Progenitor cell of endocrine pancreas (in vitro differentiated cells): Measurements from ENCODE around the gene ASTN1. TPM values are rescaled to one million over a fixed set of nuclear protein-coding genes. Genes with fewer than 3 reads are reported as not detected.
A peak's percentile ranks its signal among the peaks of the same experiment; 100 is the strongest.

Experiments
- DNase-seq: peaks from one replicate; pipeline ENCODE4 v3.0.0; 2021; ENCODE audit warnings: low spot score; ENCODE audit not compliant: unreplicated experiment
- H3K27ac Mint-ChIP-seq: 2 replicates; pipeline ENCODE4 v1.8.0; 2021; ENCODE audit warnings: mild to moderate bottlenecking, moderate library complexity, mixed read lengths
- H3K27me3 Mint-ChIP-seq: 2 replicates; pipeline ENCODE4 v1.8.0; 2021; ENCODE audit warnings: mixed read lengths
- H3K36me3 Mint-ChIP-seq: 2 replicates; pipeline ENCODE4 v1.8.0; 2022; ENCODE audit warnings: mixed read lengths; ENCODE audit not compliant: insufficient read depth
- H3K4me1 Mint-ChIP-seq: 2 replicates; pipeline ENCODE4 v1.8.0; 2021; ENCODE audit warnings: low read depth, mixed read lengths
- H3K4me3 Mint-ChIP-seq: 2 replicates; pipeline ENCODE4 v1.8.0; 2021; ENCODE audit warnings: low read depth, mild to moderate bottlenecking, moderate library complexity, mixed read lengths
- H3K9me3 Mint-ChIP-seq: 2 replicates; pipeline ENCODE4 v1.8.0; 2021; ENCODE audit warnings: low read depth, mixed read lengths
- CTCF ChIP-seq: fragments of 200-600 bp; sonication (generic); IDR thresholded peaks from one replicate; pipeline ENCODE4 v1.5.0; 2021; ENCODE audit warnings: antibody characterized with exemption, mild to moderate bottlenecking; ENCODE audit not compliant: unreplicated experiment
- long read RNA-seq: library from polyadenylated mRNA; unstranded; transcript quantifications from one replicate; pipeline ENCODE4 v2.0.0, GENCODE V29; 2020
- total RNA-seq: library from RNA; stranded (reverse); gene quantifications from 2 replicates; pipeline ENCODE4 v1.2.1, GENCODE V29; 2021

The ASTN1 gene
- total RNA-seq, result 0.51 and 0.72 TPM in 2 replicates
- long read RNA-seq, partial matches to known transcripts, result 1 of 1 reads
- long read RNA-seq, other reads (novel, unspliced or antisense), result 0 of 1 reads

- no peaks in the 10 kb centered on the region for H3K36me3 Mint-ChIP-seq
- TF ChIP-seq CTCF, result no peak
- H3K4me1 Mint-ChIP-seq, result peaks cover 3% of the 10 kb centered on the region
- peaks cover 59% of the 10 kb centered on the region for H3K27me3 Mint-ChIP-seq
- H3K9me3 Mint-ChIP-seq, result no peaks in the 10 kb centered on the region
- DNase-seq, result no peak
- H3K4me3 Mint-ChIP-seq, result peak within 1 kb of the TSS; percentile 69
- no peak within 1 kb of the TSS for H3K27ac Mint-ChIP-seq
Measured at GRCh38 chr1:177164380-177165068, at the start of gene ASTN1. TSS of gene ASTN1 (minus strand) at chr1:177164712. CDS start at chr1:177164676, 36 bp downstream.

- peaks cover 15% of the 10 kb centered on the region for H3K4me1 Mint-ChIP-seq
- no peak overlapping the region for H3K27ac Mint-ChIP-seq
- peaks cover 6% of the 10 kb centered on the region for H3K9me3 Mint-ChIP-seq
- no peak overlapping the region for H3K4me3 Mint-ChIP-seq
- H3K36me3 Mint-ChIP-seq, result no peaks in the 10 kb centered on the region
- no peak for DNase-seq
- H3K27me3 Mint-ChIP-seq, result no peaks in the 10 kb centered on the region
- no peak for TF ChIP-seq CTCF
Measured at GRCh38 chr1:177211231-177211630, 46.7 kb upstream of the ASTN1 start.

DNA sequence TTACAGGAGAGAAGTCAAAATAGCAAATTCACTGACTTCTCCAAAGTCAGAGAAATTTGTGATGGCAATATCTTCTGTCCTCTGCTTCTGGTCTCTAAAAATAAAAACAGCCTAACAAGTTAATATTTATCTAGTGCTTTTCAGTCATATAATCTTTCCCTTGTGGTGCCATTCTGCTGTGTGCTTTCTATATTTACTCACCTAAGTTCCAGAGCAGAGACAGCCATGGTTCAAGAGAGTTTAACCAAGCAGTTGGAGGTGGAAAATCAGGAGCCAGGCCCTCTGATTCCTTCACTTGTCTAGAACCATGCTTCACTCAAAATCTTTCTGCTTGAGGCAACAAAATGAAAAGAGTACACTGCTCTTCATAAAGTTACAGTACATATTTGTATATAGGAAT is 45.6 kb upstream of the ASTN1 start:
- no peak for DNase-seq
- Mint-ChIP-seq H3K27ac (no peak overlapping the region), H3K36me3 (no peaks in the 10 kb centered on the region), H3K9me3 (peaks cover 2% of the 10 kb centered on the region), H3K4me1 (peaks cover 15% of the 10 kb centered on the region), H3K27me3 (no peaks in the 10 kb centered on the region), H3K4me3 (no peak overlapping the region)
- no peak for TF ChIP-seq CTCF

DNA sequence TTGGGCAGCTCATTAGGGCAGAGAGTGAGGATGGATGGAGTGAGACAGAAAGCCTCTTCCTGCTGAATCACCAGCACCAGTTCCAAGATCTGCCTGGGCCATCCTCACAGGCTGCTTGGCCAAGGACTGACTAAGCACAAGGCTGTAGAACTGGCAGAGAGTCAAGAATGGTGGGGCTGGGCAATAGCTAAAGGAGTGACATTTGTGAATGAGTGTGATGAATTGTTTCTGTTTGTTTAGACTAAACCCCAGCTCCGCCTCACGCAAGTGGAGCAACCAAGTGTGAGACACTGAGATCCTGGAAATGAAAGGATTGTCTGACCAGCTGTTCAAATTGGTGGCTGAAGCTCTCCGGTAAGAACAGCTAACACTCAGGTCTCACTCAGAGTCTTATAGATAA is 44.8 kb upstream of the ASTN1 start:
- Mint-ChIP-seq H3K4me1 (peaks cover 15% of the 10 kb centered on the region), H3K9me3 (no peaks in the 10 kb centered on the region), H3K4me3 (no peak overlapping the region), H3K36me3 (no peaks in the 10 kb centered on the region), H3K27ac (peak overlapping the region; percentile 39), H3K27me3 (no peaks in the 10 kb centered on the region)
- DNase-seq, result no peak
- TF ChIP-seq CTCF, result no peak

GRCh38 chr1:177208920-177209319 is 44.4 kb upstream of the ASTN1 start:
- H3K27ac Mint-ChIP-seq, result no peak overlapping the region
- H3K27me3 Mint-ChIP-seq, result no peaks in the 10 kb centered on the region
- TF ChIP-seq CTCF, result no peak

More at GRCh38 chr1:177208920-177209319, 44.4 kb upstream of the ASTN1 start:
- Mint-ChIP-seq H3K4me1 (peaks cover 15% of the 10 kb centered on the region), H3K36me3 (no peaks in the 10 kb centered on the region), H3K4me3 (no peak overlapping the region), H3K9me3 (no peaks in the 10 kb centered on the region)
- no peak for DNase-seq
